Endodermal cell (in vitro differentiated cells): Measurements from ENCODE around the gene IST1. TPM values are rescaled to one million over a fixed set of nuclear protein-coding genes. Genes with fewer than 3 reads are reported as not detected.

ENCODE experiments used
- DNase-seq: peaks from one replicate; pipeline ENCODE4 v3.0.0-alpha.2; 2017
- H3K27ac ChIP-seq: 2 replicates; pipeline ENCODE4 v1.5.1; 2013; ENCODE audit warnings: mild to moderate bottlenecking, low read depth, low read length, moderate library complexity
- H3K27me3 ChIP-seq: 2 replicates; pipeline ENCODE4 v1.6.1; 2013; ENCODE audit warnings: mild to moderate bottlenecking, low read length, moderate library complexity; ENCODE audit not compliant: insufficient read depth, control insufficient read depth, poor library complexity, severe bottlenecking
- H3K36me3 ChIP-seq: 2 replicates; pipeline ENCODE4 v1.7.0; 2013; ENCODE audit warnings: mild to moderate bottlenecking, low read length, moderate library complexity; ENCODE audit not compliant: control insufficient read depth, insufficient read depth
- H3K4me1 ChIP-seq: one replicate; pipeline ENCODE4 v1.7.0; 2013; ENCODE audit warnings: low read length; ENCODE audit not compliant: control insufficient read depth, insufficient read depth
- H3K4me3 ChIP-seq: 2 replicates; pipeline ENCODE4 v1.5.1; 2013; ENCODE audit warnings: mild to moderate bottlenecking, low read length, moderate library complexity
- H3K9ac ChIP-seq: 2 replicates; pipeline ENCODE4 v1.6.1; 2013; ENCODE audit warnings: mild to moderate bottlenecking, low read length, moderate library complexity; ENCODE audit not compliant: poor library complexity, severe bottlenecking; ENCODE audit errors: extremely low read depth
- H3K9me3 ChIP-seq: 2 replicates; pipeline ENCODE4 v1.6.1; 2013; ENCODE audit warnings: mild to moderate bottlenecking, low read length, moderate library complexity; ENCODE audit not compliant: control insufficient read depth
- H3K27ac Mint-ChIP-seq: 2 replicates; pipeline ENCODE4 v1.8.0; 2020; ENCODE audit warnings: mixed read lengths
- H3K27me3 Mint-ChIP-seq: 2 replicates; pipeline ENCODE4 v1.8.0; 2021; ENCODE audit warnings: mild to moderate bottlenecking, mixed read lengths; ENCODE audit not compliant: insufficient read depth
- H3K36me3 Mint-ChIP-seq: 2 replicates; pipeline ENCODE4 v1.8.0; 2020; ENCODE audit warnings: low read depth, mixed read lengths
- H3K4me1 Mint-ChIP-seq: 2 replicates; pipeline ENCODE4 v1.8.0; 2020; ENCODE audit warnings: mixed read lengths
- H3K4me3 Mint-ChIP-seq: 2 replicates; pipeline ENCODE4 v1.8.0; 2020; ENCODE audit warnings: mild to moderate bottlenecking, moderate library complexity, mixed read lengths
- H3K9me3 Mint-ChIP-seq: 2 replicates; pipeline ENCODE4 v1.8.0; 2020; ENCODE audit warnings: mild to moderate bottlenecking, mixed read lengths
- WGBS, 2 experiments: methylation state at CpG; one replicate each; pipeline versions ENCODE4 v1.1.5 to v1.1.7; 2013; ENCODE audit warnings: missing lambda C conversion rate in 2 of 2, mixed read lengths in 1 of 2; ENCODE audit not compliant: insufficient coverage in 1 of 2, insufficient read length in 1 of 2; 5-methylcytosine and 5-hydroxymethylcytosine counted together
- total RNA-seq, 2 donors: library from RNA; stranded (reverse); fragmentation: NEBNext Ultra II Directional in 1 of 2; extraction: Animal tissue kit (Norgen Biotek cat#: 25700) in 1 of 2; gene quantifications; 2 replicates in 1 of 2; 3 replicates in 1 of 2; pipeline ENCODE4 v1.2.1, GENCODE V29; 2021
- TF ChIP-seq, protein P1 (sequence below): fragments of 200-600 bp; sonication (generic); conservative IDR thresholded peaks from 2 replicates; pipeline ENCODE4 v1.5.0; 2021; ENCODE audit warnings: antibody characterized with exemption, mild to moderate bottlenecking

The IST1 gene
- total RNA-seq, 2 donors from 2014 or later: 259 to 319 TPM

DNA sequence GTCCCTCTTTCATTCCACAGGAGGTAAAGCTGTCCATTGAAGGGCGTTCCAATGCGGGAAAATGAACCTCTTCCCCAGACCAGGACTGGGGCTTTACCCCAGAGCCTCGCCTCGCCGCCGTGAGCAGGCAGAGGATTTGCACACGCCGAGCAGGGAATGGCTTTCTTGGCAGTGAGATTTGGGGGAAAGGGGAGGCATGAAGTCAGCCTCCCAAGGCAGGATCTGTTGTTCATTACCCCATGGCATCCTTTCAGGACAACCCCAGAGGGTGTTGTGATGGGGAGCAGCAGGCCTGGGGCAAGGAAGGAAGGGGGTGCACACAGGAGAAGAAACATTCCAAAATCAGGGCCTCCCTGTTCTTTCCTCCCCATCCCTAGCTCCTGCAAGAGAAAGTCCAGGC lies 43.6 kb upstream of the IST1 start:
- H3K36me3 ChIP-seq: peaks cover 69% of the 10 kb centered on the region
- H3K27me3 ChIP-seq: no peaks in the 10 kb centered on the region
- Mint-ChIP-seq H3K36me3 (peaks cover 44% of the 10 kb centered on the region), H3K4me3 (no peak overlapping the region), H3K27me3 (no peaks in the 10 kb centered on the region), H3K9me3 (no peaks in the 10 kb centered on the region), H3K4me1 (peaks cover 17% of the 10 kb centered on the region), H3K27ac (no peak overlapping the region)
- H3K4me1 ChIP-seq: peaks cover 6% of the 10 kb centered on the region
- no peaks in the 10 kb centered on the region for H3K9me3 ChIP-seq
- no peak overlapping the region for H3K9ac ChIP-seq
- H3K27ac ChIP-seq: no peak overlapping the region
- WGBS, 2 experiments: 94 to 98% methylated on average over 2 to 8 of the region's 8 CpGs
- no peak for DNase-seq
- TF ChIP-seq, protein P1, sequence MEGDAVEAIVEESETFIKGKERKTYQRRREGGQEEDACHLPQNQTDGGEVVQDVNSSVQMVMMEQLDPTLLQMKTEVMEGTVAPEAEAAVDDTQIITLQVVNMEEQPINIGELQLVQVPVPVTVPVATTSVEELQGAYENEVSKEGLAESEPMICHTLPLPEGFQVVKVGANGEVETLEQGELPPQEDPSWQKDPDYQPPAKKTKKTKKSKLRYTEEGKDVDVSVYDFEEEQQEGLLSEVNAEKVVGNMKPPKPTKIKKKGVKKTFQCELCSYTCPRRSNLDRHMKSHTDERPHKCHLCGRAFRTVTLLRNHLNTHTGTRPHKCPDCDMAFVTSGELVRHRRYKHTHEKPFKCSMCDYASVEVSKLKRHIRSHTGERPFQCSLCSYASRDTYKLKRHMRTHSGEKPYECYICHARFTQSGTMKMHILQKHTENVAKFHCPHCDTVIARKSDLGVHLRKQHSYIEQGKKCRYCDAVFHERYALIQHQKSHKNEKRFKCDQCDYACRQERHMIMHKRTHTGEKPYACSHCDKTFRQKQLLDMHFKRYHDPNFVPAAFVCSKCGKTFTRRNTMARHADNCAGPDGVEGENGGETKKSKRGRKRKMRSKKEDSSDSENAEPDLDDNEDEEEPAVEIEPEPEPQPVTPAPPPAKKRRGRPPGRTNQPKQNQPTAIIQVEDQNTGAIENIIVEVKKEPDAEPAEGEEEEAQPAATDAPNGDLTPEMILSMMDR: no peak
- H3K4me3 ChIP-seq: no peak overlapping the region

DNA sequence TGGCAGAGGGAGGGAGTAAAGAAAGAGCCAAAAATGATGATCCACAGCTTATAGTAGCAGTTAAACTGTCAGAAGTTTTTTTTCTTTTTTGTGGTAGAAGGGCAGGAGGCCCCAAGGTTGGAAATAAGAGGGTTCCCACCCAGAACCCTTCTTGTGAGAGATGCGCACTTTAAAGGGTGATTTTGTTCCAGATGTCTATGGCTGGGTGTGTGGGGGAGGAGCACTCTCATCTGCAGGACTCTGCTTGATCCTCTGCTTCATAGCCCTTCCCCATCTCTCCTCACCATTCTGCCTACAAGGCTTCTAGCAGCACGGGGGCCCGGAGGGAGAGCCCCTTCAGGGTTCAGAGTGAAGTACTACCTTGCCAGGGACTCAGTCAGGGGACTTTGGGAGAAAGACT lies 43.2 kb upstream of the IST1 start:
- no peak for DNase-seq
- H3K27ac Mint-ChIP-seq: no peak overlapping the region
- 92% methylated on average over 3 of the region's 3 CpGs; no CpG with 5 or more reads in 1 of the 2 experiments for WGBS, 2 experiments
- H3K27me3 ChIP-seq: no peaks in the 10 kb centered on the region
- peaks cover 13% of the 10 kb centered on the region for H3K4me1 Mint-ChIP-seq
- no peak overlapping the region for H3K4me3 Mint-ChIP-seq
- H3K4me1 ChIP-seq: peaks cover 4% of the 10 kb centered on the region
- no peak overlapping the region for H3K9ac ChIP-seq
- H3K36me3 Mint-ChIP-seq: peaks cover 44% of the 10 kb centered on the region
- H3K27ac ChIP-seq: no peak overlapping the region
- TF ChIP-seq, protein P1: no peak
- H3K9me3 Mint-ChIP-seq: no peaks in the 10 kb centered on the region
- H3K9me3 ChIP-seq: no peaks in the 10 kb centered on the region
- no peaks in the 10 kb centered on the region for H3K27me3 Mint-ChIP-seq
- peaks cover 69% of the 10 kb centered on the region for H3K36me3 ChIP-seq
- no peak overlapping the region for H3K4me3 ChIP-seq

DNA sequence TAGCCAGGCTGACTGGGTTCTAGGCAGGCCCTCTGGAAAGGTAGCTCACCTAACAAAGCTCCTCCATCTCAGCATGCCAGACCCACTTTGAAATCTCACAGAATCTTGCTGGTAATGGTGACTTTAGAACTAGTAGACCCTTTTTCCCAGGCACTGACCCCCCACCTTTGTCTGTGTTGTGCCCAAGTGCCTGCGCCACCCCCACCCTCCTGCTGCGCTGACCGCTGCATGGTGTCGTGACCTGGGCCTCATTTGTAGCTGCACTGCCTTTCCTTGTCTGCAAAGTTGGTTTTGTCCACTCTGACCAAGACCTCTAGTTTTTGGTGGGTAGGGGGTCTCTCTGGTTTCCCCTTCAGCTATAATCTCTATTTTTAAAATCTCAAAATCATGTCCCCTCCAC lies 42.8 kb upstream of the IST1 start:
- Histone ChIP-seq H3K4me3 (no peak overlapping the region), H3K9me3 (no peaks in the 10 kb centered on the region), H3K36me3 (peaks cover 73% of the 10 kb centered on the region), H3K27ac (no peak overlapping the region), H3K27me3 (no peaks in the 10 kb centered on the region), H3K9ac (no peak overlapping the region), H3K4me1 (peaks cover 2% of the 10 kb centered on the region)
- H3K27ac Mint-ChIP-seq: no peak overlapping the region
- no peak overlapping the region for H3K4me3 Mint-ChIP-seq
- no peaks in the 10 kb centered on the region for H3K9me3 Mint-ChIP-seq
- peaks cover 9% of the 10 kb centered on the region for H3K4me1 Mint-ChIP-seq
- DNase-seq: no peak
- peaks cover 44% of the 10 kb centered on the region for H3K36me3 Mint-ChIP-seq
- TF ChIP-seq, protein P1: no peak
- H3K27me3 Mint-ChIP-seq: no peaks in the 10 kb centered on the region
- 99% methylated on average over 4 of the region's 4 CpGs; no CpG with 5 or more reads in 1 of the 2 experiments for WGBS, 2 experiments
